AG04450 (cell line): Measurements from ENCODE around the gene MYH7B. TPM values are rescaled to one million over a fixed set of nuclear protein-coding genes. Genes with fewer than 3 reads are reported as not detected.

Source experiments
- CTCF ChIA-PET: fragments of 300-600, 350-600 bp; formaldehyde crosslinking; extraction: SDS; loops from one replicate; lab custom pipeline; 2022; ENCODE audit warnings: antibody characterized with exemption, inconsistent platforms; lab: Charles Lee
- POLR2A ChIA-PET: fragments of 350-600 bp; formaldehyde crosslinking; extraction: SDS; loops from one replicate; lab custom pipeline; 2021; ENCODE audit warnings: antibody characterized with exemption, inconsistent platforms; lab: Yijun Ruan, JAX
- DNase-seq: peaks from one replicate; pipeline ENCODE4 v3.0.0-alpha.2; 2011; ENCODE audit warnings: low read depth, low spot score
- H3K27ac ChIP-seq: one replicate; pipeline ENCODE4 v1.5.1; 2012; ENCODE audit warnings: low read depth, low read length, control low read depth
- H3K27me3 ChIP-seq: one replicate; pipeline ENCODE4 v1.6.0; 2012; ENCODE audit warnings: low read length; ENCODE audit not compliant: control insufficient read depth, insufficient read depth
- H3K4me3 ChIP-seq: 2 replicates; pipeline ENCODE4 v1.5.1; 2011; ENCODE audit warnings: mild to moderate bottlenecking, low read depth, low read length, control low read depth
- H3K9me3 ChIP-seq: 2 replicates; pipeline ENCODE4 v1.5.1; 2012; ENCODE audit warnings: low read length; ENCODE audit not compliant: control insufficient read depth, insufficient read depth
- polyA plus RNA-seq: library from polyadenylated mRNA; depleted of rRNA; stranded (reverse); fragments of >200 nt; gene quantifications from 2 replicates; pipeline ENCODE4 v1.2.3, GENCODE V29; 2011
- TF ChIP-seq, protein P1 (sequence below): IDR thresholded peaks from 2 replicates; pipeline ENCODE4 v1.5.1; 2011; ENCODE audit warnings: low read depth, low read length, control low read depth, inconsistent platforms

MYH7B gene
- polyA plus RNA-seq, 1 experiment: 0.02 TPM

DNA sequence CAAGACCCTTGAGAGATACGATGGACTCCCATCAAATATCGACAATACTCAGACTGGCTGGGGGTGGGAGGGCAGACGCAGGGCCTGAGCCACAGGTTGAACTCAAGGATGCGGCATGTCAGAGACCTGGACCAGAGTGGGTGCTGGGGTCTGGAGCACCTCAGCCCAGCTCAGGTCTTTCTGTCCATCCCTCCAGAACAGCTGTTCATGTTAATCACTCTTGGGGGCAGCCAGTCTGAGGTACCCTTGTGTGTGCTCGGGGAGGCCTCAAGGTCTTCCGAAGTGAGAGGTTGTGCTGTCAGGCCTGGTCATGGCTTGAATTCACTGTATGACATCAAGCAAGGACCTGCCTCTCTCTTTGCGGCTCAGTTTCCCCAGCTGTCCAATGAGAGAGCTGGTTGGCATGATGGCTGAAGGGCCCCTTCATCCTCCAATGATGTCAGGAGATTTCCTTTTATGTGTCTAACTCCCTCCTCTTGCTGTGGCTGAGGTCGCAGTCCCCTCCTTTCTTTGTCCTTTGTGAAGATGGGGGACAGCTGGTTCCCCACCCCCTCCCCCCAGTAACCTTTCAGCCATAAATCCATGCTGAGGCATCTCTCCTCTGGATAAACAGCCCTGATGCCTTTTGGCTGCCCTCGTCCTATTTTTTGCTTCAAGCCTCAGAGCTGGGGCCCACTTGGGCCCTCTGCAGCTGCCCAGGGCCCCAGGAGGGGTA, 15.3 kb downstream of the MYH7B start:
- Histone ChIP-seq H3K4me3 (no peak overlapping the region), H3K27me3 (peaks cover 16% of the 10 kb centered on the region), H3K9me3 (no peaks in the 10 kb centered on the region), H3K27ac (no peak overlapping the region)
- CTCF ChIA-PET: interaction anchor here (0.6 to 1.5 kb wide), 3 partner anchors 16 to 714 kb away, joined by 3 to 6 read pairs (median 3); no protein-coding TSS in a partner anchor
- POLR2A ChIA-PET: no interaction called here
- no peak for DNase-seq
- TF ChIP-seq, protein P1, sequence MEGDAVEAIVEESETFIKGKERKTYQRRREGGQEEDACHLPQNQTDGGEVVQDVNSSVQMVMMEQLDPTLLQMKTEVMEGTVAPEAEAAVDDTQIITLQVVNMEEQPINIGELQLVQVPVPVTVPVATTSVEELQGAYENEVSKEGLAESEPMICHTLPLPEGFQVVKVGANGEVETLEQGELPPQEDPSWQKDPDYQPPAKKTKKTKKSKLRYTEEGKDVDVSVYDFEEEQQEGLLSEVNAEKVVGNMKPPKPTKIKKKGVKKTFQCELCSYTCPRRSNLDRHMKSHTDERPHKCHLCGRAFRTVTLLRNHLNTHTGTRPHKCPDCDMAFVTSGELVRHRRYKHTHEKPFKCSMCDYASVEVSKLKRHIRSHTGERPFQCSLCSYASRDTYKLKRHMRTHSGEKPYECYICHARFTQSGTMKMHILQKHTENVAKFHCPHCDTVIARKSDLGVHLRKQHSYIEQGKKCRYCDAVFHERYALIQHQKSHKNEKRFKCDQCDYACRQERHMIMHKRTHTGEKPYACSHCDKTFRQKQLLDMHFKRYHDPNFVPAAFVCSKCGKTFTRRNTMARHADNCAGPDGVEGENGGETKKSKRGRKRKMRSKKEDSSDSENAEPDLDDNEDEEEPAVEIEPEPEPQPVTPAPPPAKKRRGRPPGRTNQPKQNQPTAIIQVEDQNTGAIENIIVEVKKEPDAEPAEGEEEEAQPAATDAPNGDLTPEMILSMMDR: no peak

DNA sequence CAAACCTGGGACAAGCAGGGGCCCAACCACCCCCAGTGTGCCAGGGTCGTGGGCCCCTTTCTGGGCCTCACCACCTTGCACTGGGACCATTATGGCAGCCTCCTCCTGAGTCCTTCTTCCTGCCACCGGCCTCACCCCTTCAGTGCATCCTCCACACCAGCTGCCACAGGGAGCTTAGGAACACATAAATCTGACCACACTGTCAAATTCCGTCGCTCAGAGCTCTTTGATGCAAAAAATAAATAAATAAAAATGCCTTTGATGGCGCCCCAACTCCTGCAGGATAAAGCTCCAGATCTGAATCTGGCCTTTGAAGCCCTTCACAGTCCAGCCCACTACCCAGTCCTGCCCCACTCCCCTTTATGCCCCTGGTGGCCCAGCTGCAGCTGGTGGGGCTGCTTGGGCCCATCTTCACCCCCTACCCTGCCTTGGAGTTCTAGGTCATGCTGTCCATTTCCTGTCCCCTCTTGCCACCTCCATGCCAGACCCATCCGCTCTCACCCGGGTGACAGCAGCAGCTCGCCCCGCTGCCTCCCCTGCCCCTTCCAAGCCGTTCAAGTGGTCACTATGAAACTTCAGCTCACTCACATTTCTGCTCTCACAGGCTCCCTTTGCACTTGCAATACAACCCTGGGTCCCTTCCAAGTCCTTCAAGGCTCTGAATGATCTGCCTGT, 16.0 kb downstream of the MYH7B start:
- Histone ChIP-seq H3K27ac (no peak overlapping the region), H3K27me3 (peaks cover 16% of the 10 kb centered on the region), H3K4me3 (no peak overlapping the region), H3K9me3 (no peaks in the 10 kb centered on the region)
- POLR2A ChIA-PET: no interaction called here
- CTCF ChIA-PET: interaction anchor here (0.6 to 1.5 kb wide), 3 partner anchors 15 to 715 kb away, joined by 3 to 6 read pairs (median 3); no protein-coding TSS in a partner anchor
- DNase-seq: no peak
- TF ChIP-seq, protein P1: no peak

DNA sequence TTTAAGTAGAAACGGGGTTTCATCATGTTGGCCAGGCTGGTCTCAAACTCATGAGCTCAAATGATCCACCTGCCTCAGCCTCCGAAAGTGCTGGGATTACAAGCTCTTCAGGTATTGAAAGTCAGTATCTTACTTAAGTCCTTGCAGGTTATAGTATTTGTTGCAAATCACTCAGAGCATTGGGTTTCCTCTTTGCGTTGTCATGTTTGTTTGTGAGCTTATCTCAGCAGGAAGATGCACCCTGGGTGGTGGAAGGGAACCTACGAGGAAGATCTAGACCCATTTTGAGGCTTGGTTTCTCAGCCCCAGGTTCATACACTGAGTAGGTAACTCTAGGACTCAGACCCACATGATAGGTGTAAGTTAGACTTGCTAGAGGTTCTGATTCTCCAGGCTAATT, 18.6 kb downstream of the MYH7B start:
- CTCF ChIA-PET: interaction anchor here (0.8 to 1.4 kb wide), 2 partner anchors 18 to 100 kb away, joined by 6 to 9 read pairs; no protein-coding TSS in a partner anchor
- DNase-seq: no peak
- H3K4me3 ChIP-seq: no peak overlapping the region
- H3K9me3 ChIP-seq: no peaks in the 10 kb centered on the region
- TF ChIP-seq, protein P1: no peak
- peaks cover 16% of the 10 kb centered on the region for H3K27me3 ChIP-seq
- no peak overlapping the region for H3K27ac ChIP-seq
- POLR2A ChIA-PET: no interaction called here

DNA sequence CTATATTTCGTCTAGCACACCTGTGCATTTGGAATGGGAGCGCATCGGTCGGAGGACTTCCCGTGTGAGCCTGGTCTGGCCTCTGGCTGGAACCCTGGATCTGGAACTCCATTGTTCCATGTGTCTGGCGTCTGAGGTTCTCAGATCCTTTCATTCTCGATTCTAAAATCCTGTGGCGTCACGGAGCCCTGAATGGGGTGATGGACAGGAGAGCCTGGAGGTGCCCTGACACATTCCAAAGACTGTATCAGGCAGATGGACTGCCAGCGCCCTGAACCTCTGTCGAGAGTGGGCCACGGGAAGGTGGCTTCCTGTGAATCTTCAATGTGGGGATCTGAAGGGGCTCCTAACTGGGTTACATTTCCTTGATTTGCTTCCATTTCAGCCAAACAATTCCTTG, 20.6 kb downstream of the MYH7B start:
- DNase-seq: no peak
- H3K27me3 ChIP-seq: peaks cover 12% of the 10 kb centered on the region
- H3K4me3 ChIP-seq: no peak overlapping the region
- TF ChIP-seq, protein P1: no peak
- CTCF ChIA-PET: no interaction called here
- H3K27ac ChIP-seq: no peak overlapping the region
- H3K9me3 ChIP-seq: no peaks in the 10 kb centered on the region; the same call in 1 of the 2 replicates
- POLR2A ChIA-PET: interaction anchor here (0.5 kb wide), 1 partner anchor 255 kb away, joined by 18 read pairs; no protein-coding TSS in a partner anchor
